ENCODE data around the gene ANKRD27.
A peak's percentile ranks its signal among the peaks of the same experiment; 100 is the strongest.

ANKRD27 gene

DNA sequence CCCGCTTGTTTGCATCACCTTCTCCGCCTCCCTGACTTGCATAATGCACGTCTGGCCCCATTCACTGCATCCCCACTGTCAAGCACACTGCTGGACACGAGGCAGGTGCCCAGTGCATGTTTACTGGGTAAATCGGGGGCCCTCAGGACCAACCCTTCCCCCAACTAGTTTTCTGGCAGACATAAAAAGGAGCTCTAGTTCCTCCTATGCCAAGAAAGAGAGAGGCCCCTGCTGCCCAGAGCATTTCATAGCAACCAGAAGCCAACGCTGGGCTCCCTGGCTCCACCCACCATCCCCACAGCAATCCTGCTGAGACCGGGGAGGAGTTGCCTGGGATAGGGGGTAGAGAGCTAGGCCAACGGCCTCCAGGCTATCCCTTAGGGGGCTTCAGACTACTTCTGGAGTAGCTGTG, 23.2 kb downstream of the ANKRD27 start:
- no peak for DNase-seq

DNA sequence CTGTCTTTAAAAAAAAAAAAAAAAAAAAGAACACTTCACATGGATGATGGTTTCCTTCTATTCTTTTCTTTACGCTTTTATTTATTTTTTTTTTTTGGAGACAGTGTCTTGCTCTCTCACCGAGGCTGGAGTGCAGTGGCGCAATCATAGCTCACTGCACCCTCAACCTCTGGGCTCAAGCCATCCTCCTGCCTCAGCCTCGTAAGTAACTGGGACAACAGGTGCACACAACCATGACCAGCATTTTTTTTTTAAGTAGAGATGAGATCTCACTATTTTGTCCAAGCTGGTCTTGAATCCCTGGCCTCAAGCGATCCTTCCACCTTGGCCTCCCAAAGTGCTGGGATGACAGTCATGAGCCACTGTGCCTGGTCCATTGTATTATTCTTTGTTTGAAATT, 24.3 kb downstream of the ANKRD27 start:
- no peak for DNase-seq

DNA sequence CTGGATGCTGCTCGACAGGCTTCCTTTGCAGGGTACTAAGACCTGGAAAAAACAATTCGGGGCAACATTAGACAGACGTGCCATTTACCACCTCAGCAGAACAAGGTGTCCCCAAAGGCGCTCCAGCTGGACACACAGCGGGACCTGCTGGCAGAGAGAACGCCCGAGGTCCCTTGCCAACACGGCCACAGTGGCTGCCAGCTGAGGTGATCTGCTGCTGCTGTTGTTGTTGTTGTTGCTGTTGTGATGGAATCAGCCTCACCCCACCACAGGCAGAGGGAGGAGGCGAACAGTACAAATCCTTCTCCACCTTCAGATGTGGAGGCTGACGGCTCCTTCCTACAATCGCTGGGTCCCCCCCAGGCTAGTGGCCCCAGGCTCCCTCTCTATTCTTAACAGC, 25.2 kb downstream of the ANKRD27 start:
- no peak for DNase-seq

DNA sequence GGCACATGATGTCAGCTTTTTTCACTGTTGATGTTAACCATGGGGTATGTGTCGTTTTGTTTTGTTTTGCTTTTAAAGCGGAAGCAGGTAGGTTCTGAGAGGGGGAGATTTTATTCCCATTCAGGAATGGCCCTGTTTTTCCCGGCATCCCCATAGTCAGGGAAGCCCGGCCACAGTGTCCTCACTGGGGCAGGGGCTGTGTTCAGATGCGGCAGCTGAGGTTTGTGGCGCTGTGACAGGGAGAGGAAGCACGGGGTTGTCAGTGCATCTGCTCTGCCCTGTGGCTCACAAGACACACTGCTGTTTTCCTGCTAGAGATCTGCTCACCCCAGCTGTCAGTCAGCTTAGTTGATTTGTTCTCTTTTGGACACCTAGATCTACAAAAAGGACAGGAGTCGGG, 27.6 kb downstream of the ANKRD27 start:
- no peak for DNase-seq

DNA sequence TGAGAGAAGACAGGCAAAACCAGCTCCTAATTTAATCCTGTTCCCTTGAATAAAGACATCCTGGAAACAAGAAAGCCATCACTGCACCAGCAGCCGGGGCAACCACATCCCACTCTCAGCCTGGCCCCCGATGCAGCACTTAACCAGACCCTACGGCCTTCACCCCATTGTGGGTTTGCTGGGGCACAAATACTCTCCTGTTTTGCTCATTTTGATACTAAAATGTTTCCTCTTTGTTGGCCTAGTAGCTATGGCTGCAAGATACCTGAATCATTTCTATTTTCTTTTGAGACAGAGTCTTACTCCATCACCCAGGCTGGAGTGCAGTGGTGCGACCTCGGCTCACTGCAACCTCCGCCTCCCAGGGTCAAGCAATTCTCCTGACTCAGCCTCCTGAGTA, 28.4 kb downstream of the ANKRD27 start:
- no peak for DNase-seq

DNA sequence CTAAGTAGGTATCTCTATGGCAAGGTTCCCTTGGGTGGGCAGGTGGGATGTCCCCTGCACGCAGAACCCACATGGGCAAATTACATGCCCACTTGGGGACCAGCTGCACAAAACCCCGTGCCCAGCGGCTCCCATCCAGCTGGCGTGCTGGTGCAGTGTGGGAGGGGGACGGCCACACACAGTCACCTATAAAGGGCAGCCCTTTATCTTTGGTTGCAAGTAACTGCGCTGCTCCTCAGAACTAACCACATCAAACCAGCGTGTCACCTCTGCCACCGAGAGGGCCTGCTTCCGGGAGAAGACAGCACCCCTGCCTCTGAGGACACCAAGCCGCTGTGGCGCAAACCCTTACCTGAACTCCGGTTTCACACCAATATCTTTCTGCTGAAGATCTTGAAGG, 32.2 kb downstream of the ANKRD27 start:
- DNase-seq = no peak

DNA sequence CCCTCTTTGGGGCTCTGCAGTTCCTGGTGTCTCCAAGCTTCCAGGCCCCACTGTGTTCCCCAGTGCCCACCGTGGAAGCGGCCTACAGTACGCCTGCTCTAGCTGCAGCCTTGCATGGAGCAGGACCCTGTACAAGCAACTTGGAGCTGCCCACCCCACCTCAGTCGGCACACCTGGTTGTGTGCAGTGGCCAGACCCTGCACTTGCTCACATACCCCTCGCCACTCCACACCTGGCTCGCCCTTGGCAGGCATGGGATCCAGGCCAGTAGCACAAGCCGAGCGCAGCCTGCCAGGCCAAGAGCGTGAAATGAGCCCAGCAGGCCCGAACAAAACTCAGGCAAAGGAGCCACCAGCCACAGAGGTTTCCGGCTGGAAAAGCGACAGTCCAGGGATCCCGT, 36.4 kb downstream of the ANKRD27 start:
- DNase-seq = no peak

DNA sequence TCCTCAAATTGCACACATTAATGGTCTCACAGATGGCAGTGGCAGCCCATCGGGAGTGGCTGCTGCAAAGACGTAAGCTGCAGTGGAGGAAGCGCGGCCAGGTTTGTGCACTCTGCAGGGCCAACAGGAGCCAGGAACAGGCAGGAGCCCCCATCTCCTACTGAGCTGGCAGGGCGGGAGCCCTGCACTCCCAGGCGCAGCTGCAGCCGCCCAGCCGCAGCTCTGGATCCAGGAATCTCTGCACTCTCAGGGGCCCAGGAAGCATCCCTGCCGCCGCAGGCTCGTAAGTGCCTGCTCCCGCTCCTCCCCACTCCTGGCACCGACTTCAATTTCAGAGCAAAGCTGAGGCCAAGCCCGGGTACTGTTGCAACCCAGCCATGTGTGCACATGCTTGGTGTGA, 37.5 kb downstream of the ANKRD27 start:
- DNase-seq = no peak

DNA sequence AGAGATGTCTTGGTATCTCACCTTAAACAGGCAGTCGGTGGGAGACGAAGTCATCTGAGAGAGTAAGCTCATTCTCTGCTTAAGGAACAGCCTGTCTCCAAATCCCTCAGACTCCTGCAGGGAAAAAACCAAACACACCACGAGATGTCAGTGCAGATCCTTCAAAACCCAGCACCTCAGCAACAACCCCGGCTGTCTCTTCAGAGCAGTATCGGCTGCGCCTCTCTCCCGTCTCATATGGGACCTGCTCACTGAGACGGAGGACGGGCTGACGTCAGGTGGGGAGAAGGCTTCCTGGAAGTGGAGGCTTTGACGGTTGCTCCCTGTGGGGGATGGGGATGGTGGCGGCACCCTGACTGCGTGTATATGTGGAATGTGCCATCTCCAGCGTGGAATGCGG, 43.6 kb downstream of the ANKRD27 start:
- no peak for DNase-seq

DNA sequence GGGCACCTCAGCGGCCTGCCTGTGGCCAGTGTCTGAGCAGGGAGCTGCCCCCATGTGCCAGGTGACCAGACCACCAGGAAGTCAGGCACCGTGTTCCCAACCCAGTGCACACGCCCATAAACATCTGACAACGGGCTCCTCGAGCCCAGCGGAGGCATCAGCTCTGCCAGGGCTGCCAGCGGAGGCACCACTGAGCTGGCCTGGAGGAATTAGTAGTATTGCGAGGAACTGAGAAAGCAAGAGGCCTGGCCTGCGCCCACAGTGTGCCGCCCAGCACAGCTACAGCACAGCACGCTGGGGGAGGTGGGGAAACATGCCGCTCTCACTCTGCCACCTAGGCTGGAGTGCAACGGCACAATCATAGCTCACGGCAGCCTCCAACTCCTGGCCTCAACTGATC, 44.6 kb downstream of the ANKRD27 start:
- no peak for DNase-seq

DNA sequence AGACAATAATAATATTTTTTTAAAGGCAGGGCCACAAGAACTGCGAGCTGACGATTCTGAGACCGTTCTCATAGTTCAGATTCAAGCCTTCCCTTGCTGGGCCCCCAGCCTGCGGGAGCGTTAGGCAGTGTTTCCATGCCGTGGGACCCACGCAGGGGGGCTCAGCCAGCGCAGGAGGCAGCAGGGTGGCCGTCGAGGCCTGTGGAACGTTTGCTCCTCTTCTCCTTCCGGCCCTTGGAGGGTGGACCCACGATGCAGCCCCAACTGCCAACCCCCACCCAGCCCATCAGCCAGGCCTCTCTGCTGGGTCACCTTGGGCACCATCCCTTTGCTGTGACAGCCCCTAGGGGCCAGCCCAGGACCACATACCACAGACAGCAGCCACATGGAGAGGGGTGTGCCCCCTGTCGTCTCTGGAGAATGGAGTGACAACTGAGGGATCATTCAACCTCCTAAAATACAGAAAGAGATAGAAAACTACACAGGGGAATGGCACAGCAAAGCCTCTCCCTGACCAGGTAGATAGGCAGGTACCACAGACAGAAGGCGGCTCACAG, 47.2 kb downstream of the ANKRD27 start:
- no peak for DNase-seq

DNA sequence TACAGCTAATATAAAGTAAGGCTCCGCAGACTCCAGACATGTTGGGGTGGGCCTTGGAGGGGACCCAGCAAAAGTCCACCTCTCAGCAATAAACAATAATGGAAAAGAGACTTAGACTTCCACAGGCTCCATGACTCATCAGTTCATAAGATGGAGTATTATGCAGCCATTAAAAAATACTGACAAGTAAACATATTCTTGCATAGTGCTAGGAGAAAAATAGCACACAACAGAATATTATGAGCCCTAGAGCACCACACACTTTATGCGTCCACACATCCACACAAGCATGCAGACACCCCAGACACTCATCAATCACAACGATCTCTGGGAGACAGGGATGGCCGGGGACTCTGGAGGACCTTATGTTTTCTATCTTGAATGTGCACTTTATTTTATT, 48.0 kb downstream of the ANKRD27 start:
- DNase-seq = no peak

DNA sequence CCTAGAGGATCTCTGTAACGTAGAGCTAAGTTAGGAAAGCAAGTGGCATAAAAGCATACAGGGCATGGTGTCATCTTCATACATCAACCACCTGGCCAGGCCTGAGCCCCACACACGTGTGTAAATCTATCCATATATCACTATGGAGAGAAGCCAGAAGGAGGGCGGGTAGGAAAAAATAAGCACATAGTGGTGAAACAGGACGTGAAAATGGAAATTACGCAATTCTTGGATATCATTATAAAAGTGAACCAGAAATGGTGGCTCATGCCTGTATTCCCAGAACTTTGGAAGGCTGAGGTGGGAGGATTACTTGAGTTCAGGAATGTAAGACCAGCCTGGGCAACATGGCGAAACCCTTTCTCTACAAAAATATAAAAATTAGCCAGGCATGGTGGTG, 50.6 kb downstream of the ANKRD27 start:
- DNase-seq = no peak

DNA sequence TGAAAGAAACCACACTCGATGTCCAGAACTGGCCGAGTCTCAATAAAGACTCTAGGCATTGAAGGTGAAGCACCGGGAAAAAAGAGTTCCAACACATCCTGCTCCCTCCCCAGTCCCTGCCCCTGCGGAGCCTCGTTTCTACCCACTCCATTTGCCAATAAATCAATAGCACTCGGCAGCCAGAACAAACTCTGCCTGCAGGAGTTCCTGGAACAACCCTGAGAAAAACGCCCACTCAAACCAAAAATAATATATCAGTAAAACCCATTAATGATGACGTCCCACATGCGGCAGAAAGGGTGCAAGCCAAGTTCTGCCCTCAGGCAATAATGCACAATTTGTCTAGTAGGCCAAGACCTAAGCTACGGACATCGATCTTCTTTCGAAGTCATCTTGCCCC, 53.0 kb downstream of the ANKRD27 start:
- no peak for DNase-seq

DNA sequence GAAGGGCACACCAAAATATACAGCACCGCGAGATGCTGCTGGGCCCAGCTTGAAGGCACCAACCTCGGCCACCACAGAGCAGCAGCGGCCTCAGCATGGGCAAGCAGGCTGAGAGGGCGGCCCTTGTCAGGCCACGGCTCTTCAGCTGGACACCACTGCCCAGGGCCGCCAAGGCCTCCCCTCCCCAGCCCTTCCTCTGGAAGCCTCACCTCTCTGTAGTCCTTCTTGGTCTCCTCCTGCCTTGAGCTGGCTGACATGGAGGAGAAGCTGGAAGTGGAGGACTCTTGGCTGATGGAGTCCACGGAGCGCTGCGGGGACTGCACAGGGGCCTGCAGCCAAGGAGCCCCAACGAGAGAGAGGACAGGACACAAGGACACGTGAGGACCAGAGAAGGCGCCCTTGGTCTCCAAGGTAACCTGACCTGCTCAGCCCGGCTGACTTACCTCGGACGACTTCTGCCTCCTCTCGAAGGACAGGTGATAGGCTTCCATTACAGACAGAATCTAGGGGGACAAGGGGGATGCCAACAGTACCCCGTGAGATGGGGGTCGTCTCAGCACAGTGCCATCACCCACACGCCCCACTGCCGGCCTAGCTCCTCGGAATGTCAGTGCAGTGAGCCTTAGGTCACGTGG, 55.8 kb downstream of the ANKRD27 start:
- no peak for DNase-seq

DNA sequence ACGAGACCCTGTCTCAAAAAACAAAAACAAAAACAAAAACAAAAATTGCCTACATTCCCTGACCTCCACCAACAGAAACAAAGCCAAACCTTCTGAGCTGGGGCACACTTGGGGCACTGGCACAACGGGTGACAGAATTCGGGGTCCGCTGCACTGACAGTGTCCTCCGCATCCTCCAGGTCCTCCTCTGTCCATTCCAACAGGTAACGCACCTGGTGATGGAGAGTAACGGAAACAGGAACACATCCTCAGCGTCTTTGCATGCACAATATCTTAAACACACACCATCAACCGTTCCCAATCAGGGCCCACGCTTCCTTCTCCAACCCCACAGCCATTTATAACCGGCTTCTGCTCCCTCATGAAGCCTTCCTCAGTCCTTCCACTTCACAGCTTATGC, 59.4 kb downstream of the ANKRD27 start:
- DNase-seq = no peak

DNA sequence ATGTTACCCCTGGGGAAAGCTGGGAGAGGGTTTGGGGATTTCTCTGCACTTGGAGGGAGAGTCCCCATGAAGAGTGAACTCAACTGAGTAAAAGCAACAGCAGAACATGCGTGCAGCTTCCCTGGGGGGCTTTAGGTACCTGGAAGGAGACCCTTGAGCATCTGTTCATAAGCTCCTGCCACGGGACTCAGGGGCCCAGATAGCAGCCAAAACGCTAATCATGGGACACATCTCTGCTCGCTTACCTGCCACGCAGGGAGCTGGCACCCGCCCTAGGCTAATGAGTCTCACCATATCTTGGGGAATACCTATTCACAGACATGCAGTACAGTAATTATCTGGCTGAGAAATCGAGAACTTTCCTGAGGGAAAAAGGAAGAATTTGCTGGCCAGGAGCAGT, 60.1 kb downstream of the ANKRD27 start:
- DNase-seq = no peak

DNA sequence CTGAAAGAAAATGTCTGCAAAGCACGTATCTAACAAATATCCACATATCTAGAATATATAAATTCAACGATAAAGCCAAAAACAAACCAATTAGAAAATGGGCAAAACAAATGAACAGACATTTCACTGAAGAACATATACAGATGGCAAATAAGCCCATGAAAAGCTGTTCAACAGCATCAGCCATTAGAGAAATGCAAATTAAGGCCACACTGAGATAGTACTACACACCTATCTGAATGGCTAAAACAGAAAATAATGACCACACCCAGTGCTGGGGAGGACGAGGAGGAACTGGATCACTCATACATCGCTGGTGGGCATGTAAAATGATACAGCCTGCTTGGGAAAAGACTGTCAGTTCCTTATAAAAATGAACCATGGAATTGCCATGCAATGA, 62.0 kb downstream of the ANKRD27 start:
- no peak for DNase-seq

DNA sequence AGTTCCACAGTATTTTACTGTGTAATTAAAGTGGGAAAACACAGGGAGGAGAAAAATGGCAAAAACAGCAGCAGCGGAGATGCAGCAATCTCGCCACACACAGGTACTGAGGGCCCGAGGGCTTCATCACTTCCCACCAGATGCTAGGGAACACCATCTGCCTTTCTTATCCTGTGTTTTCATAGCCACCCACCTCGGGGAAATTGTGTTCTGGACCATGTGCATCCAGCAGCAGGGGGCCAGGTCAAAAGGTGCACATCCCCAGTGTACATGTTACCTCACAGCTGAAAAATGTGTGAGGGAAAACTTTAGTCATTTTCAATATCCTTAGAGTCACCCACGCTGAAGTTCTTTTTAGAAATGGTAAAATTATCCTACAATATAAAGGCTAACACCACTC, 63.8 kb downstream of the ANKRD27 start:
- no peak for DNase-seq

DNA sequence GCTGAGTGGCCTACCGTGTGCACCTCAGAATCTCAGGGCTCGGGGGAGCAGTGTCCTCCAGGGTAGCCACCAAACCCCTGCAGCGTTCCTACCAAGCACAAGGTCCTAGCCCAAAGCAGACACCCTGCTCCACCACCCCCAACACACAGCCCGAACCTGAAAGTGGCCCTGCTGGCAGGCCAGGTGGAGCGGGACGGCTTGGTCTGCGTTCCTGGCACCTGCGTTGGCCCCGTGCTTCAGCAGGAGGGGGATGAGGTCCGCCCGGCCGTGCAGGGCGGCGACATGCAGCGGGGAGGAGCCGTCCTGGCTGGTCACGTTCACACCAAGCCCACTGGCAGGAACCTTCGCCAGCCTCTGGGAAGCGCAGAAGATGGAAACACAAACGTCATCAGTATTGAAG, 67.5 kb downstream of the ANKRD27 start:
- no peak for DNase-seq

DNA sequence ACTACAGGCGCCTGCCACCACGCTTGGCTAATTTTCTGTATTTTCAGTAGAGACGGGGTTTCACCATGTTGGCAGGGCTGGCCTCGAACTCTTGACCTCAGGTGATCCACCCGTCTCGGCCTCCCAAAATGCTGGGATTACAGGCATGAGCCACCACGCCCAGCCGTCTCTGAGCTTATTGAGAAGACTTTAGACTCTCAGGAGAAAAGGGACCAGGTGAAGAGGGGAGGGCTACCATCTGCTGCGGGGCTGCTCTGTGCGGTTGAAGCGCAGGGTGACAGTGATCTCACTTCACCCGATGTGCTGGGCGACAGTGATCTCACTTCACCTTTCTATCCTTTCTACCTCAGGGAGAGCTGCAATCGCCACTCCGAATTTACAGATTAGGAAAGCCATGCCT, 68.7 kb downstream of the ANKRD27 start:
- DNase-seq = no peak

DNA sequence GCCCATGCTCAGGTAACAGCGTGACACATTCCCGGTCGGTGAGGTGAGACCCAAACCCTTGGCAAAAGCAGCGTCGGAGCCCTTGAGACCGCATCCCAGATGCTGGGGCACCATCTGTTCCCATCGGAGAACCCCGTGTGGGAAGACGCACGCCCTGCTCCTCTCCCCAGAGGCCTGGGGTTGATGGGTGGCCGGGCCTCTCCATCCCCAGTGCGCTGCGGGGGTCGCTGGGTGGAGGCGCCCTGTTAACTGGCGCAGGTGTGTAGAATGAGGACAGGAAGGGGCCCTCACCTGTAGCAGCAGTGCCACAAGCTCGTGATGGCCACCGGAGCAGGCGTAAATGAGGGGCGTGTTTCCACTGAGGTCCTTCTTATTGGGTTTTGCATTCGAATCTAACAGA, 69.4 kb downstream of the ANKRD27 start:
- no peak for DNase-seq

DNA sequence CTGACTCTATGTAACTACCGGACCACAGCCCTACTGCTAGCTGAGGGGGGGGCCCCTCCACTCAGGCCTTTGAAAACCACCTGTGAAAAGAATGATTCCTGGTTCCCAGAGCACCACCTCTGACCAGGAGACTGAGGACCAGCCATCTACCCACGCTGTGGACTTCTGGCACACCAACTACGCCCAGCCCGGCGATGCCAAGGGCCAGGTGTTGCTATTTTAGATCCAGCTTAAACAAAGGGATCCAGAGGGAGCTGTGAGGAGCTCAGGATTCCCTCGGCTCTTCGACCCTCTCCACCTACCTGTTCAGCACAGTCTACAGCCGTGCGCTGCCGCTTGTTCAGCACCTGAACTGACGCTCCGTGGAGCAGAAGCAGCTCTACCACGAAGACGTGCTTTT, 71.0 kb downstream of the ANKRD27 start:
- no peak for DNase-seq

DNA sequence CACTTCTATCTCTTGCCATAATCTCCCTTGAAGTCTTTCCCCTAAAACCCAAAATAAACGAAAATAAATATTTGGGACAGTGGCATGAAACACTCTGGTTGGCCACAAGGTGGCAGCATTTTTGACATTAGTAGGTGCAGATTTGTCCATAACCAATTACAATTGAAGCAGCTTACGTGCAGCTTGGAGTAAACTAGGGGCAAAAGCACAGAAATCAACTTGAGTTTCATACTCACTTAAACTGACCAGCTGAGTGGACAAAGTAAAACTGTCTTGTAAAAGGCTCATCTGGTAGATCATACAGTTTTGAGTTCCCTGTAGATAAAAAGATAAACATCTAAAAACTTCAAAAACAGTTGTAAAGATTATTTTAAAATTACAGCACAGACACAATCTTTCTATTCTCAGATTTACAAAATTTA, 75.2 kb downstream of the ANKRD27 start:
- peak; percentile 17 for DNase-seq

DNA sequence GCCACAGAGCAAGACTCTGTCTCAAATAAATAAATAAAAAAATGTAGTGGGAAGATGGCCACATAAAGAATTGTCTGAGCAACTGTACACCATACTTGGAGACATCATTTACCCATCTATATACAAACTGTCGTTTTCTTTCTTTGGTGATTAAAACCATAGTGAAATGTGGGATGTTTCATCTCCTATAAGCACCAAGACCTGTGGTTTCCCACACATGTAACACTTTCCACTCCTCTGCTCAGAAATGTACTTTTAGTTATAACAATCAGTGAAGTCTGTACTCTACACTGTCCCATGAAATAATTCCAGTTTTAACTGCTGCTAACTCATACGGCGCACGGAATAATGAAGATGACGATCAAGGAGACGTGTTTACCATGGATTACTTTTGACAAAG, 75.7 kb downstream of the ANKRD27 start:
- DNase-seq = no peak

DNA sequence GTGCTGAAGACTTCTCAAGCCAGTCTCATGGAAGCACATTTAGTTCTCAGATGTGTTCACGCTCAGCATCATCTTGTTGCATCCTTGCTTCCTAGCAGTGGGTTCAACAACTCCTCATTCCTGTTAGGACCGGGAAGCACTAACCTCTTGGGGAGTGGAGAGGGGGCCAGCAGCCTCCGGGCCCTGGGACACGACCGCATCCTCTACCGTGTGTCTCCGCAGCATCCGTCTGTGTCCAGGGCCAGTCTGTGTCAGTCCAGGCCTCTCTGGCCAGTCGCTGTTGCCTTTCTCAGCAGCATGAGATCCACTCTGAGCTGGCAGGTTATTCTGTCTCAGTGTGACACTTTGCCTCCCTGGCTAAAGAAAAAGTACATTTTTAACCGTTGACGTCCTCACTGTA, 77.0 kb downstream of the ANKRD27 start:
- no peak for DNase-seq

Measured in kidney glomerular epithelial cell (primary cell).